Dermis microvascular lymphatic vessel endothelial cell (primary cell): ENCODE results near the gene PPP3R2. TPM values are rescaled to one million over a fixed set of nuclear protein-coding genes. Genes with fewer than 3 reads are reported as not detected.
A peak's percentile ranks its signal among the peaks of the same experiment; 100 is the strongest.

Source experiments
- DNase-seq, 2 donors: peaks; one replicate each; pipeline versions ENCODE4 v3.0.0 to v3.0.0-alpha.2; 2010; ENCODE audit warnings: low read depth in 2 of 2
- total RNA-seq: library from RNA; depleted of rRNA; stranded (reverse); fragments of >200 nt; gene quantifications from 2 replicates; pipeline ENCODE4 v1.2.1, GENCODE V29; 2014

Gene PPP3R2
- not detected in 2 replicates for total RNA-seq

- DNase-seq, result no peak
Measured at GRCh38 chr9:101594796-101595195, at the start of gene PPP3R2. TSS of gene PPP3R2 (minus strand) at chr9:101594969. CDS start at chr9:101594921, 48 bp downstream.

- no peak for DNase-seq
Measured at GRCh38 chr9:101639785-101640665, 45.3 kb upstream of the PPP3R2 start.

GRCh38 chr9:101639311-101639710 is 44.5 kb upstream of the PPP3R2 start:
- DNase-seq, result no peak

- no peak for DNase-seq
Measured at GRCh38 chr9:101636247-101636646, 41.5 kb upstream of the PPP3R2 start.

GRCh38 chr9:101635473-101635872 is 40.7 kb upstream of the PPP3R2 start:
- DNase-seq, result no peak

GRCh38 chr9:101634741-101635409 is 40.1 kb upstream of the PPP3R2 start:
- no peak for DNase-seq

- DNase-seq, result no peak
Measured at GRCh38 chr9:101632611-101633010, 37.8 kb upstream of the PPP3R2 start.

GRCh38 chr9:101631892-101632291 is 37.1 kb upstream of the PPP3R2 start:
- DNase-seq, result no peak

- DNase-seq, result no peak
Measured at GRCh38 chr9:101629636-101630035, 34.9 kb upstream of the PPP3R2 start.

- no peak for DNase-seq
Measured at GRCh38 chr9:101628173-101628572, 33.4 kb upstream of the PPP3R2 start.

GRCh38 chr9:101626295-101626694 is 31.5 kb upstream of the PPP3R2 start:
- DNase-seq, result no peak

- DNase-seq, result no peak
Measured at GRCh38 chr9:101625876-101626275, 31.1 kb upstream of the PPP3R2 start.

- DNase-seq, result no peak
Measured at GRCh38 chr9:101620452-101620851, 25.7 kb upstream of the PPP3R2 start.

- no peak for DNase-seq
Measured at GRCh38 chr9:101618698-101619097, 23.9 kb upstream of the PPP3R2 start.

- DNase-seq, result no peak
Measured at GRCh38 chr9:101605547-101605946, 10.8 kb upstream of the PPP3R2 start.

GRCh38 chr9:101604296-101604695 is 9.5 kb upstream of the PPP3R2 start:
- no peak for DNase-seq

- peak; percentile 12 to 40 for DNase-seq
Measured at GRCh38 chr9:101601904-101602765, 7.4 kb upstream of the PPP3R2 start.

GRCh38 chr9:101593345-101593744 is 1.4 kb downstream of the PPP3R2 start:
- DNase-seq, result no peak

- DNase-seq, result no peak
Measured at GRCh38 chr9:101592788-101593187, 2.0 kb downstream of the PPP3R2 start.

GRCh38 chr9:101591787-101592446 is 2.9 kb downstream of the PPP3R2 start:
- DNase-seq, result no peak

GRCh38 chr9:101590901-101591300 is 3.9 kb downstream of the PPP3R2 start:
- no peak for DNase-seq
